Muscle of leg (tissue), 11 donors: Measurements from ENCODE around the gene KRTAP9-2. TPM values are rescaled to one million over a fixed set of nuclear protein-coding genes. Genes with fewer than 3 reads are reported as not detected.

Experiments used
- DNase-seq: peaks from one replicate; pipeline ENCODE4 v3.0.0; 2013
- H3K27ac ChIP-seq: one replicate; pipeline ENCODE4 v1.5.1; 2013; ENCODE audit warnings: mild to moderate bottlenecking, low read length, control low read depth
- H3K27me3 ChIP-seq: one replicate; pipeline ENCODE4 v1.6.1; 2013; ENCODE audit warnings: low read length; ENCODE audit not compliant: control insufficient read depth, insufficient read depth
- H3K36me3 ChIP-seq: one replicate; pipeline ENCODE4 v1.6.1; 2013; ENCODE audit warnings: low read length; ENCODE audit not compliant: control insufficient read depth, insufficient read depth
- H3K4me1 ChIP-seq: one replicate; pipeline ENCODE4 v1.6.1; 2013; ENCODE audit warnings: low read length; ENCODE audit not compliant: control insufficient read depth, insufficient read depth
- H3K4me3 ChIP-seq: one replicate; pipeline ENCODE4 v1.5.1; 2013; ENCODE audit warnings: low read length, control low read depth
- H3K9me3 ChIP-seq: replicated peaks from 2 replicates; pipeline ENCODE4 v1.6.1; 2013; ENCODE audit warnings: low read depth, low read length; ENCODE audit not compliant: control insufficient read depth
- WGBS: methylation state at CpG from one replicate; pipeline ENCODE4 v1.1.5; 2013; ENCODE audit warnings: missing lambda C conversion rate; ENCODE audit not compliant: insufficient coverage; 5-methylcytosine and 5-hydroxymethylcytosine counted together
- polyA plus RNA-seq, 8 donors: library from polyadenylated mRNA; unstranded; fragments of 120-200 nt; gene quantifications; one replicate each; pipeline versions ENCODE4 v1.2.1 to v1.2.3, GENCODE V29; 2013; ENCODE audit warnings: inconsistent platforms in 1 of 8, low replicate concordance in 1 of 8; ENCODE audit not compliant: insufficient read length in 8 of 8, insufficient read depth in 1 of 8
- total RNA-seq: library from RNA; stranded (reverse); fragments of 120-200 nt; gene quantifications from one replicate; pipeline ENCODE4 v1.2.4, GENCODE V29; 2013

Gene KRTAP9-2
- total and polyA plus RNA-seq, 9 donors, result not detected

GRCh38 chr17:41190328-41190727 lies 36.1 kb upstream of the KRTAP9-2 start:
- no peaks in the 10 kb centered on the region for H3K4me1 ChIP-seq
- H3K9me3 ChIP-seq, result no peaks in the 10 kb centered on the region
- H3K27ac ChIP-seq, result no peak overlapping the region
- H3K4me3 ChIP-seq, result no peak overlapping the region
- peaks cover 2% of the 10 kb centered on the region for H3K27me3 ChIP-seq
- no peak for DNase-seq
- WGBS, result 76% methylated on average over 3 of the region's 3 CpGs
- H3K36me3 ChIP-seq, result no peaks in the 10 kb centered on the region

GRCh38 chr17:41196068-41196467 lies 30.4 kb upstream of the KRTAP9-2 start:
- H3K9me3 ChIP-seq, result no peaks in the 10 kb centered on the region
- no peaks in the 10 kb centered on the region for H3K36me3 ChIP-seq
- no peak overlapping the region for H3K4me3 ChIP-seq
- H3K27ac ChIP-seq, result no peak overlapping the region
- no CpG with 5 or more reads among the region's 1 CpG for WGBS
- H3K4me1 ChIP-seq, result no peaks in the 10 kb centered on the region
- H3K27me3 ChIP-seq, result no peaks in the 10 kb centered on the region
- DNase-seq, result no peak

GRCh38 chr17:41199421-41200078 lies 26.9 kb upstream of the KRTAP9-2 start:
- Histone ChIP-seq H3K4me1 (no peaks in the 10 kb centered on the region), H3K36me3 (no peaks in the 10 kb centered on the region), H3K27ac (no peak overlapping the region), H3K4me3 (no peak overlapping the region), H3K27me3 (no peaks in the 10 kb centered on the region), H3K9me3 (no peaks in the 10 kb centered on the region)
- WGBS, result 100% methylated on average over 1 of the region's 5 CpGs
- no peak for DNase-seq

- Histone ChIP-seq H3K27me3 (peaks cover 2% of the 10 kb centered on the region), H3K4me1 (no peaks in the 10 kb centered on the region), H3K36me3 (no peaks in the 10 kb centered on the region), H3K4me3 (no peak overlapping the region), H3K27ac (no peak overlapping the region), H3K9me3 (no peaks in the 10 kb centered on the region)
- WGBS, result 20% methylated on average over 1 of the region's 1 CpG
- peak; percentile 23 for DNase-seq
Measured at GRCh38 chr17:41211845-41212466, 14.5 kb upstream of the KRTAP9-2 start.

- Histone ChIP-seq H3K27ac (no peak overlapping the region), H3K4me1 (no peaks in the 10 kb centered on the region), H3K4me3 (no peak overlapping the region), H3K36me3 (no peaks in the 10 kb centered on the region), H3K9me3 (no peaks in the 10 kb centered on the region), H3K27me3 (peaks cover 2% of the 10 kb centered on the region)
- 64% methylated on average over 6 of the region's 7 CpGs for WGBS
- peak; percentile 7 for DNase-seq
Measured at GRCh38 chr17:41212524-41213169, 13.8 kb upstream of the KRTAP9-2 start.

- DNase-seq, result no peak
- H3K4me3 ChIP-seq, result no peak overlapping the region
- no peaks in the 10 kb centered on the region for H3K4me1 ChIP-seq
- WGBS, result no CpG with 5 or more reads among the region's 1 CpG
- H3K27me3 ChIP-seq, result peaks cover 2% of the 10 kb centered on the region
- H3K9me3 ChIP-seq, result no peaks in the 10 kb centered on the region
- H3K36me3 ChIP-seq, result no peaks in the 10 kb centered on the region
- H3K27ac ChIP-seq, result no peak overlapping the region
Measured at GRCh38 chr17:41215681-41216080, 10.8 kb upstream of the KRTAP9-2 start.

GRCh38 chr17:41223821-41224220 lies 2.6 kb upstream of the KRTAP9-2 start:
- Histone ChIP-seq H3K9me3 (no peaks in the 10 kb centered on the region), H3K27ac (no peak overlapping the region), H3K36me3 (no peaks in the 10 kb centered on the region), H3K4me1 (no peaks in the 10 kb centered on the region), H3K4me3 (no peak overlapping the region), H3K27me3 (no peaks in the 10 kb centered on the region)
- no CpG with 5 or more reads among the region's 2 CpGs for WGBS
- no peak for DNase-seq

- Histone ChIP-seq H3K4me1 (no peaks in the 10 kb centered on the region), H3K36me3 (no peaks in the 10 kb centered on the region), H3K4me3 (no peak overlapping the region), H3K27ac (no peak overlapping the region), H3K27me3 (no peaks in the 10 kb centered on the region), H3K9me3 (no peaks in the 10 kb centered on the region)
- no CpG with 5 or more reads among the region's 6 CpGs for WGBS
- no peak for DNase-seq
Measured at GRCh38 chr17:41226051-41226450, 397 bp upstream of the KRTAP9-2 start.

- no peak overlapping the region for H3K27ac ChIP-seq
- H3K4me3 ChIP-seq, result no peak overlapping the region
- peaks cover 2% of the 10 kb centered on the region for H3K27me3 ChIP-seq
- no peaks in the 10 kb centered on the region for H3K36me3 ChIP-seq
- DNase-seq, result no peak
- H3K4me1 ChIP-seq, result no peaks in the 10 kb centered on the region
- H3K9me3 ChIP-seq, result no peaks in the 10 kb centered on the region
Measured at GRCh38 chr17:41230094-41230493, 3.6 kb downstream of the KRTAP9-2 start.

GRCh38 chr17:41231731-41232130 lies 5.3 kb downstream of the KRTAP9-2 start:
- DNase-seq, result no peak
- Histone ChIP-seq H3K9me3 (no peaks in the 10 kb centered on the region), H3K4me1 (no peaks in the 10 kb centered on the region), H3K27ac (no peak overlapping the region), H3K27me3 (peaks cover 2% of the 10 kb centered on the region), H3K36me3 (no peaks in the 10 kb centered on the region), H3K4me3 (no peak overlapping the region)
- 72% methylated on average over 5 of the region's 6 CpGs for WGBS
